ENCODE measurements around the gene DST.

The DST gene

GRCh38 chr6:56515081-56515905 is 127.4 kb downstream of the DST start:
- no peak overlapping the region for H3K4me3 ChIP-seq (ENCODE audit: low read depth, low read length)
- no peak for TF ChIP-seq CTCF (IDR thresholded peaks at IDR 0.05; ENCODE audit: insufficient read depth, low read depth, low read length, missing control alignments)
- DNase-seq (ENCODE audit: low read depth), result no peak

- no peak overlapping the region for H3K4me3 ChIP-seq (ENCODE audit: low read depth, low read length)
- no peak for TF ChIP-seq CTCF (IDR thresholded peaks at IDR 0.05; ENCODE audit: insufficient read depth, low read depth, low read length, missing control alignments)
- no peak for DNase-seq (ENCODE audit: low read depth)
These were observed 128.3 kb downstream of the DST start for GRCh38 chr6:56514395-56514794.

GRCh38 chr6:56513631-56514030 is 129.1 kb downstream of the DST start:
- H3K4me3 ChIP-seq (ENCODE audit: low read depth, low read length), result no peak overlapping the region
- no peak for TF ChIP-seq CTCF (IDR thresholded peaks at IDR 0.05; ENCODE audit: insufficient read depth, low read depth, low read length, missing control alignments)
- no peak for DNase-seq (ENCODE audit: low read depth)

GRCh38 chr6:56511591-56511990 is 131.1 kb downstream of the DST start:
- no peak for TF ChIP-seq CTCF (IDR thresholded peaks at IDR 0.05; ENCODE audit: insufficient read depth, low read depth, low read length, missing control alignments)
- DNase-seq (ENCODE audit: low read depth), result no peak
- H3K4me3 ChIP-seq (ENCODE audit: low read depth, low read length), result no peak overlapping the region

- H3K4me3 ChIP-seq (ENCODE audit: low read depth, low read length), result no peak overlapping the region
- no peak for TF ChIP-seq CTCF (IDR thresholded peaks at IDR 0.05; ENCODE audit: insufficient read depth, low read depth, low read length, missing control alignments)
- DNase-seq (ENCODE audit: low read depth), result no peak
These were observed 131.6 kb downstream of the DST start for GRCh38 chr6:56510984-56511531.

- no peak for TF ChIP-seq CTCF (IDR thresholded peaks at IDR 0.05; ENCODE audit: insufficient read depth, low read depth, low read length, missing control alignments)
- no peak overlapping the region for H3K4me3 ChIP-seq (ENCODE audit: low read depth, low read length)
- DNase-seq (ENCODE audit: low read depth), result no peak
These were observed 133.7 kb downstream of the DST start for GRCh38 chr6:56509031-56509430.
